ENCODE results near the gene CACNA1G. TPM values are rescaled to one million over a fixed set of nuclear protein-coding genes. Genes with fewer than 3 reads are reported as not detected.
A peak's percentile ranks its signal among the peaks of the same experiment; 100 is the strongest.

Gene CACNA1G
- total RNA-seq, 1 donor from 2014 or later: 0.21 TPM

DNA sequence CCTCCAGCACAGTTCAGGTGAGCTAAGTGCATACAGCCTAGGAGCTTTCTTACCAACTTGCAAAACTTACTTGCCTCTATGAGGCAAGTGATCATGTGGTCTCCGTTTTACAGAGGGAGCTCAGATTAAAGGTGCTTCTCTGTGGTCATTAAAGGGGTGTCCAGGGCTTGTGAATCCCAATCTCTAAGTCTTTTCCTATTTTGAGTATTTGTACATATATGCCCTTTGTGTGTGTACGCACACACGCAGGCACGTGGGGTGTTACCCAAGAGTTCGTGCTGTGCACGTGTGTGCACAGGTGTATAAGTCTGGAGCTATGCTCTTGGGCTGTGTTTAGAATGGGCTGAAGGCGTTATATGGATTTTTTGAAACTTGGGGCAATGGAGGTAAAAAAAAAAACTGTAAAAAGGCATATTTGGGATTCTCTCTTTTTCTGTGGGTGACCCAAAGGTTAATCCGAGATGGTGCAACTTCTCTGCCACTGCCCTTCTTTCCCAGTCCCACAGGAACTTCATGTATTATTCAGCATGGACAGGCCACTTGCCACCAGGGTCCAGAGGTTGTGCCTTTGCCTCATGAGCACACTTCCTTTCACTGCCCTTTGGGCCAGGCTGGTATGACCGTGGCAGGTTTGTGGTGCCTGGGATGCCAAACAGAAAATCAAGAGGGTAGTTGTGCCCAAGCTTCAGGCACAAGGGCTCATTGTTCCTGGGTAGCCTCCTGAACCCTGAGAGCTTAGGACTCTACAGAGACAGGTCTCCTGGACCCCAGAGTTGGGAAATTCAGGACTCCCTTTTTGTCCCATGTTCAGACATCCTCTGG, 75.7 kb downstream of the CACNA1G start:
- H3K4me1 ChIP-seq: peaks cover 62% of the 10 kb centered on the region
- no peak overlapping the region for H3K27ac ChIP-seq
- ATAC-seq (no peak), DNase-seq (no peak)
- TF ChIP-seq, protein P1, sequence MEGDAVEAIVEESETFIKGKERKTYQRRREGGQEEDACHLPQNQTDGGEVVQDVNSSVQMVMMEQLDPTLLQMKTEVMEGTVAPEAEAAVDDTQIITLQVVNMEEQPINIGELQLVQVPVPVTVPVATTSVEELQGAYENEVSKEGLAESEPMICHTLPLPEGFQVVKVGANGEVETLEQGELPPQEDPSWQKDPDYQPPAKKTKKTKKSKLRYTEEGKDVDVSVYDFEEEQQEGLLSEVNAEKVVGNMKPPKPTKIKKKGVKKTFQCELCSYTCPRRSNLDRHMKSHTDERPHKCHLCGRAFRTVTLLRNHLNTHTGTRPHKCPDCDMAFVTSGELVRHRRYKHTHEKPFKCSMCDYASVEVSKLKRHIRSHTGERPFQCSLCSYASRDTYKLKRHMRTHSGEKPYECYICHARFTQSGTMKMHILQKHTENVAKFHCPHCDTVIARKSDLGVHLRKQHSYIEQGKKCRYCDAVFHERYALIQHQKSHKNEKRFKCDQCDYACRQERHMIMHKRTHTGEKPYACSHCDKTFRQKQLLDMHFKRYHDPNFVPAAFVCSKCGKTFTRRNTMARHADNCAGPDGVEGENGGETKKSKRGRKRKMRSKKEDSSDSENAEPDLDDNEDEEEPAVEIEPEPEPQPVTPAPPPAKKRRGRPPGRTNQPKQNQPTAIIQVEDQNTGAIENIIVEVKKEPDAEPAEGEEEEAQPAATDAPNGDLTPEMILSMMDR (IDR thresholded peaks at IDR 0.05): no peak
- H3K27me3 ChIP-seq (ENCODE audit: low read depth): peaks cover 17% of the 10 kb centered on the region
- intact Hi-C loops (cut with DNase I): no loop called here
- H3K9me3 ChIP-seq: no peaks in the 10 kb centered on the region
- no peaks in the 10 kb centered on the region for H3K36me3 ChIP-seq
- peak overlapping the region; percentile 59 for H3K4me3 ChIP-seq

DNA sequence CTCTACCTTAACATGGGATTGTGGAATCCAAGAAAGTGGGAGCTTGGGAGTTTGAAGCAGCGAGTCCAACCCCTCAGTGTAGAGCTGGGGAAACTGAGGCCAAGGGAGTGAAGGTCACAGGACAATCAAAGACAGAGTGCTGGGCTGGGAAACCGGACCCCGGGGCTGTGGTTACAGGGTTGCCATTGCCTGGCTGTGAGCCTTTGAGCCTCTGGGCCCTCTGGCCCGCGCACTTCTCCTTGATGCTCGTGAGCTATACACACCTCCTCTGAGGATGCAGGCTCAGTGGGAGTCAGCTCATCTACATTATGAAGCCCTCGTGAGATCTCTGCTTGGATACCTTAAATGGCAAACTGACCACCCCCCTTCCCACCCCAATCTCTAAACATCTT, 76.3 kb downstream of the CACNA1G start:
- no peak overlapping the region for H3K4me3 ChIP-seq
- no peak overlapping the region for H3K27ac ChIP-seq
- H3K9me3 ChIP-seq: no peaks in the 10 kb centered on the region
- peaks cover 66% of the 10 kb centered on the region for H3K4me1 ChIP-seq
- peaks cover 16% of the 10 kb centered on the region for H3K27me3 ChIP-seq (ENCODE audit: low read depth)
- ATAC-seq: no peak
- intact Hi-C loops (cut with DNase I): no loop called here
- H3K36me3 ChIP-seq: no peaks in the 10 kb centered on the region
- DNase-seq: no peak
- TF ChIP-seq, protein P1 (IDR thresholded peaks at IDR 0.05): no peak

DNA sequence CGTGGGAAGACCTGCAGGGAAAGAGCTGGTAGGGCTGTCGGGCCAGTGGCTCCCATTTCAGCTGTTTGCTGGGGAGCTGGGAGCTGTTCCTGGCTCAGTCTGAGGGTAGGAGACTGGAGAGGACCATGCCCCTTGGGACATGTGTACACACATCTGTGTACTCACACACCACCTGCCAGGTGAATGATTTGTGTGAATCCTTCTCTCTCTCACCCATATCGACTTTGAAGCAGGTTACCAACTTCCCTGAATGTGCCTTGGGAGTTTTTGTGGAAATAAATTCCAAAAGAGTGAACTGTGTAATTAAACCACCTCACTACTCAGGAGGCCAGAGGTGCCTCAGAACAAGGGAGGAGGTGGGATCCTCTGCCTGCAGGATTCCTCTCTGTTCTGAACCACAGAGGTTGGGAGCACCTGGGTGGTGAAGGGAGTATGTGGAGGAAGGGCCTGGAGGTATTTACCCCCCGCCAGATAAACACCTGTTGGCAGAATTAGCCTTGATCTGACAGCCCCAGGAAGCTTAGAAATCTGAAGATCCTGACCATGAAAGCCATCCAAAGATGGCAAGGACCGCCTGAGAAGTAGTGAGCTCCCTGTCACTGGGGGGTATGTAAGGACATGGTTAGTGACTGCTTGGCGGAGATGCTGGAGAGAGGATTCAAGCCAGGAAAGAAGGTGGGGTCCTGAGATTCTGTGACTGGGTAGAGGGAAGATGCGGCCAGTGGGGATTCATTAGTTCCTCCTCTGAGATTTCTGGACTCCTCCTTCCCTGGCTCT, 77.5 kb downstream of the CACNA1G start:
- Histone ChIP-seq H3K4me1 (peaks cover 66% of the 10 kb centered on the region), H3K27me3 (ENCODE audit: low read depth) (peaks cover 16% of the 10 kb centered on the region), H3K9me3 (no peaks in the 10 kb centered on the region), H3K4me3 (no peak overlapping the region), H3K27ac (peak overlapping the region; percentile 48), H3K36me3 (no peaks in the 10 kb centered on the region)
- no peak for DNase-seq
- intact Hi-C loops (cut with DNase I): no loop called here
- TF ChIP-seq, protein P1 (IDR thresholded peaks at IDR 0.05): no peak
- ATAC-seq: no peak

DNA sequence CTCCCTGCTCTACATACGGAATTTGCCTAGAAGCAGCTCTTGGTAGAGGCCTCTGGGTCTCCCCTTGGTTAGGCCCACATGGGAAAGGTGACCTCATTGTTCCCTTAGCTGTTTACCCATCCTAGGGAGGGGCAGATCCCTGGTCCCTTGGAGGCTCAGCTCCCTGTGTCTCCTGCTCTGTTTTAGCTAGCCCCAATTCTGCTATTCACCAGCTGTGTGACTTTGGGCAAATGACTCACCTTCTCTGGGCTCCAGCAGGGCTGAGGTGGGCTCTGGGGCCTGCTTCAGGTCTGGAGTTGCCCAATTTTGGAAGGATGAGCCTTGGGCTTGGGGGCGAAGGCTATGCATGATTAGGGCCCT, 78.1 kb downstream of the CACNA1G start:
- TF ChIP-seq, protein P1 (IDR thresholded peaks at IDR 0.05): no peak
- H3K36me3 ChIP-seq: no peaks in the 10 kb centered on the region
- no peak overlapping the region for H3K4me3 ChIP-seq
- peak overlapping the region; percentile 48 for H3K27ac ChIP-seq
- intact Hi-C loops (cut with DNase I): no loop called here
- H3K9me3 ChIP-seq: no peaks in the 10 kb centered on the region
- no peak for DNase-seq
- H3K27me3 ChIP-seq (ENCODE audit: low read depth): peaks cover 15% of the 10 kb centered on the region
- H3K4me1 ChIP-seq: peaks cover 66% of the 10 kb centered on the region
- no peak for ATAC-seq

DNA sequence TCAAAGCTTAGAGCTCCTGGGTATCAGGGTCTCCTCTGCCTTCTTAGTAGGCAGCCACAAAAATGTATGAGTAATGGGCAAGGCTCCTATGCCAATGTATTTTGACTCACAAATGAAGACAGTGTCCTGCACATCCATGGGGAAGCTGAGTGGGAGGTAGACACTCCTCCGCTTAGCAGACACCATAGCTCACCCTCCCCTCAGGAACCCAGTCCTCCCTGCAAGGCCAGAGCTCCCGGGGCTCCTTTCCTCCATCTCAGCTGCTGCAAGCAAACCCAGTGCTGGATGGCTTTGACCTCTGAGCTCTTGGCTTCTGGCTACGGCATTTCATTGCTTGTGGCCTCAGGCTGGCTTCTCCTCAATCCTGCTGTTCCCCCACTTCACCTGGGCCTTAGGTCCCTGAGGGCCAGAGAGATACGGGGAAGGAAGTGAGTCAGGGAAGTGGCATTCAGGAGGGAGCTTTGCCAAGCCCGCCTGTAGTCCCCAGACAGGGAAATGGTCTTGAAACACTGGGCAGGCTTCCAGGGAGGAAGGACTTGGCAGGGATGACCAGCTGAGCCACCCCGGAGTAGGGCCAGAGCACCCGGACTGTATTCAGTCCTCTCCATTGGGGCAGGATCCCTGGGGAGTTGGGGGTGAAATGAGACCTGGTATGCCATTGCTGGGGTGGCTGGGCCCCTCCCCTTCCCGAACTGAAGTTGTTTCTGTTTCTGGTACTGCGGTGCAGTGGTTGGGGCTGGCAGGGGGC, 78.6 kb downstream of the CACNA1G start:
- Histone ChIP-seq H3K27me3 (ENCODE audit: low read depth) (peaks cover 10% of the 10 kb centered on the region), H3K4me1 (peaks cover 63% of the 10 kb centered on the region), H3K9me3 (no peaks in the 10 kb centered on the region), H3K36me3 (no peaks in the 10 kb centered on the region), H3K27ac (peak overlapping the region; percentile 48), H3K4me3 (peak overlapping the region; percentile 0)
- DNase-seq (peak; percentile 94), ATAC-seq (peak; percentile 85 to 89)
- TF ChIP-seq, protein P1 (IDR thresholded peaks at IDR 0.05): no peak
- intact Hi-C loops (cut with DNase I): no loop called here
